Renal pelvis (tissue), 4 donors: ENCODE results near the gene RAD51B. TPM values are rescaled to one million over a fixed set of nuclear protein-coding genes. Genes with fewer than 3 reads are reported as not detected.

Source experiments
- DNase-seq: peaks from one replicate; pipeline ENCODE4 v3.0.0-alpha.2; 2013
- polyA plus RNA-seq, 3 donors: library from polyadenylated mRNA; unstranded; fragments of 120-200 nt; gene quantifications; one replicate each; pipeline ENCODE4 v1.2.1, GENCODE V29; 2013; ENCODE audit not compliant: insufficient read length in 3 of 3

RAD51B gene
- polyA plus RNA-seq, 3 donors = 9.8 to 11.0 (median 9.8) TPM

- no peak for DNase-seq
Measured at GRCh38 chr14:68506645-68507419, 687.3 kb downstream of the RAD51B start.

- no peak for DNase-seq
Measured at GRCh38 chr14:68507544-68508081, 688.0 kb downstream of the RAD51B start.

GRCh38 chr14:68508581-68508980, 689.0 kb downstream of the RAD51B start:
- no peak for DNase-seq

GRCh38 chr14:68509188-68509983, 689.8 kb downstream of the RAD51B start:
- no peak for DNase-seq

- DNase-seq = no peak
Measured at GRCh38 chr14:68510201-68511128, 690.9 kb downstream of the RAD51B start.

GRCh38 chr14:68511129-68512047, 691.8 kb downstream of the RAD51B start:
- DNase-seq = no peak

GRCh38 chr14:68512088-68512487, 692.5 kb downstream of the RAD51B start:
- DNase-seq = no peak

- DNase-seq = no peak
Measured at GRCh38 chr14:68513137-68513536, 693.6 kb downstream of the RAD51B start.

- DNase-seq = no peak
Measured at GRCh38 chr14:68513838-68514607, 694.4 kb downstream of the RAD51B start.

- DNase-seq = no peak
Measured at GRCh38 chr14:68514608-68515194, 695.1 kb downstream of the RAD51B start.

- DNase-seq = no peak
Measured at GRCh38 chr14:68516342-68516741, 696.8 kb downstream of the RAD51B start.

GRCh38 chr14:68518166-68518565, 698.6 kb downstream of the RAD51B start:
- no peak for DNase-seq

- DNase-seq = no peak
Measured at GRCh38 chr14:68518761-68519670, 699.4 kb downstream of the RAD51B start.

- DNase-seq = no peak
Measured at GRCh38 chr14:68519671-68520187, 700.1 kb downstream of the RAD51B start.

- no peak for DNase-seq
Measured at GRCh38 chr14:68520637-68521556, 701.3 kb downstream of the RAD51B start.

- DNase-seq = no peak
Measured at GRCh38 chr14:68521557-68521901, 702.0 kb downstream of the RAD51B start.

- DNase-seq = no peak
Measured at GRCh38 chr14:68521961-68522509, 702.5 kb downstream of the RAD51B start.
